Spleen (tissue), 7 donors: Measurements from ENCODE around the gene GZMA.

ENCODE experiments used
- CTCF ChIP-seq, 11 experiments: fragments of 200-600 bp in 7 of 11; fragments of 450-650 bp in 4 of 11; sonication (generic) in 4 of 11; IDR thresholded peaks in 8 of 11; conservative IDR thresholded peaks in 3 of 11; 1 replicate in 7 of 11; 2 replicates in 4 of 11; pipeline versions ENCODE4 v1.4.0 to v1.8.0; 2016 to 2021; ENCODE audit warnings: antibody characterized with exemption in 11 of 11, inconsistent platforms in 4 of 11, mild to moderate bottlenecking in 1 of 11
- POLR2A ChIP-seq, 3 donors: fragments of 450-650 bp; IDR thresholded peaks; one replicate each; pipeline ENCODE4 v1.5.1; 2017; ENCODE audit warnings: antibody characterized with exemption in 3 of 3, mild to moderate bottlenecking in 1 of 3
- POLR2AphosphoS5 ChIP-seq, 3 donors: sonication (generic); formaldehyde crosslinking; IDR thresholded peaks; one replicate each; pipeline ENCODE4 v1.5.1; 2017; ENCODE audit warnings: antibody characterized with exemption in 3 of 3
- donor health status: DM: no; HTN: no; CAD: no; lungs with moderate emphysema.
- donor health status: DM: no; HTN: no; CAD: no.
- donor health status: DM: no; HTN: no; CAD: no.

DNA sequence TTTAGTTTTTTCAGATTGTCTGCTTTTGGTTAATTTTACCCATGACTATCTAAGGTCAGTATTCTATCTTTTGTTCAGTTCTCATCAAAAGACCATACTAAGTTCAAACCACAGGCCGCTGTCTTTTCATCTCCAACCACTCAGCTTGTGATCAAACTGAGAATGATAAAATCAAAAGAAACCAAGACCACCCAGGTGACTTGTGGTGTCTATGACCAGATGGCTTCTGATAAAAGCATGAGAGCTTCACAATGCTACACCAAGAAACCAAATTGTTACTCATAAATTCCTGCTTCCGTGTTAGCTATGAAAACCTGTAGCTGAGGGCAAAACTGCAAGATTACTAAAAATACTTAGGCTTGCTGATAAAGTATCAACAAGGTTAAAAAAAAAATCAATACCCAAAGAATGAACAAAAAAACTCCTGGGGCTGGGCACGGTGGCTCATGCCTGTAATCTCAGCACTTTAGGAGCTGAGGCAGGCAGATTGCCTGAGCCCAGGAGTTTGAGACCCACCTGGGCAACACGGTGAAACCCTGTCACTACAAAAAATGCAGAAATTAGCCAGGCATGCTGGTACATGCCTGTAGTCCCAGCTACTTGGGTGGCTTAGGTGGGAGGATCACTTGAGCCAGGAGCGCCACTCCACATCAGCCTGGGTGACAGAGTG, 31.7 kb downstream of the GZMA start:
- TF ChIP-seq CTCF (IDR thresholded peaks at IDR 0.05 in 8 of 11, conservative IDR thresholded peaks at IDR 0.05 in 3 of 11) = no peak
- TF ChIP-seq POLR2A (IDR thresholded peaks at IDR 0.05) = no peak
- TF ChIP-seq POLR2AphosphoS5 (IDR thresholded peaks at IDR 0.05) = no peak
